Stimulated activated CD4-positive, alpha-beta T cell treated with anti-CD3 and anti-CD28 coated beads, Interleukin-4, amount 100 ng/mL, for 4 hours (primary cell): ENCODE measurements around the gene ATPAF1.
A peak's percentile ranks its signal among the peaks of the same experiment; 100 is the strongest.

ENCODE experiments used
- DNase-seq, 2 experiments: peaks; one replicate each; pipeline ENCODE4 v3.0.0-alpha.2; 2020

ATPAF1 gene

DNA sequence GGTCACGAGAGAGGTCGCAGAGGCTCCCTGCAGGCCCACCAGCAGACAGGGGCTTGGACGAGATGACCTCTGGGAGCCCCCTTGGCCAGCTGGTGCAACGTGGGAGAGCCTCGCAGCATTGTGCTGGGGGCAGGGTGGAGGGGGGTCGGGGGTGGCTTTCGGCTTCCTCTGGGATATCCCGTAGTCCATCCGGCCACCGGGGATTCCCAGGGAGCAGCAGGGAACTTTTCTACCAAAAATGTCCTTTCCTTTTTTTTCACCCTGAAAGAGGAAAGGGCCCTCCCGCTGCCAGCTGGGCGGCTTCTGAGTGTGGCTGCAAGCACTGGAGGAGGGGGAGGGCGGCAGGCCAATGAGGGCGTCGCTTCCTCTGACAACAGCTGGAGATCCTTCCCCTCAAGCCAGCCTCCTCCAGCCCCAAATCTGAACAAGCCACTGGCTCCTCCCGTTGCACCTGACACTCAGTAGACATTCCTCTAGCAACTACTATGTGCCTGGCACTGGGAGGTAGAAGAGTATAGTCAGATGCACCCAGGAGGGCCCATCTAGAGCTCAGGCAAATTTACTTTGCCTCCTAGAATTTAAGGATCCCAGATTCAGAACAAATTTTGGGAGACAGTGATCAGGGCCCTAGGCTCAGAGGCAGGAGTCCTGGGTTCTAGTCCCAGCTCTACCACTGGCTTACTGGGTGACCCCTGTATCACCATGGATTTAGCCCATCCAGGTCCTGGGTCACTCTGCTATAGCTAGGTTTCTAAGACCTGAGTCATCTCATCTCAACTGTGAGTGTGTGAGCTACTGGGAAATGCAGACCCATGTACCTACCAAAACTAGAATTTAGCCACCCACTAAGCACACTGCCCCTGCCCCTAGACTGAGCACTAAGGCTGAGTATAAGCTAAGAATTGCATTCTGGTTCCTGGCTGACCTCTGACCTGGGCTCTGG lies 54.2 kb downstream of the ATPAF1 start:
- DNase-seq = no peak

DNA sequence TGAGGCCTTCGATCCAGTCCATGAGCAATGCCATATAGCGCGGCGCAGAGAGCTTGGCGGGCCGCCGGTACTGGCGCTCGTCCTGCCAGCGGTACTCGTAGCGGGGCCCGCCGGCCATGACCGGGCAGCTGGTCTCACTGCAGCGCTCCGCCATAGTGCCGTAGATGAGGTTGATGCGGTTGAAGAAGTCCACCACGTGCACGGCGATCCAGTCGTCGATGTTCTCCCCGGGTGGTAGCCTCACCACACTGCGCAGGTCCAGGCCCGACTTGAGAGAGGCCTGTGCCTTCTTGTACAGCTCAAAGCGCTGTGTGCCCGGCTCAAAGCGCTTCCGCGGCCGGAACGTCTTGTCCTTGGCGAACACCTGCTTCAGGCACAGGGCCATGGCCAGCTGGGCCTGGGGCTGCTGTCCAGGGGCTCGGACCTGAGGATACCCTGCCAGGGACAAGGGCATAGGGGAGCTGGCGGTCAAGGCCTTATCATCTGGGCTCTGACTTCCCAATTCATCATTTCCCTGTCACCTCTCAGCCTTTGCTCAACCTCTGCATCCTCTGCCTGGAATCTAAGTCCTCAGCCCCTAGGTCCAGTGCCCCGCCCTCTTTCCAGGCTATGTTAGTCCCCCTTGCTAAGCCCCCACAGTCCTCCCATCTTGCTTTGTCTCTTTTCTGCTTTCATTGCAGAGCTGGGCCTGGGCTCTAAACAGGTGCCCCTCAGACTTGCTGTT lies 55.1 kb downstream of the ATPAF1 start:
- DNase-seq = no peak

DNA sequence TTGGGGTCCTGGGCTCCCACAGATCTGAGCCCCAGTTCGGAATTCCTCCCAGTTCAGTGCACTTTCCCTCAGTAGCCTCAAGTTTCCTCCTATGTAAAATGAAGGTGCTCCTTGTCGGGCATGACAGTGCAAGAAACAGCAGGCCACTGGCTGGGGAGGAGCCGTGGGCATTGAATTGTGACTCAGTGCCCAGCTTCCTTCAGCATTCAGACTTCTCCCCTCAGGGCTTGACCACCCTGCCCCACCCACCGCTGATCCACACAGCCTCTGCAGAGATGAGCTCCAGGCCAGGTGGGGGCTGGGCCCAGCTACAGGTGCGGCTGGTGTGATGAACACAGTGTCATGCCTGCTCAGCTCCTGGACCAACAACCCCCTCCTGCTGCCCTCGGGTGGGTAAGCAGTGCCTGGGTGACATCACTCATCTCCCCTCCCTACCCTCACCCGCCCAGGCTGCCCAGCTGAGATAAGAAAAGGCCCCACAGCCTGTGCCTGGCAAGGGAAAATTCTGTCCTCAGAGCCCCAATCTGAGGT lies 56.4 kb downstream of the ATPAF1 start:
- no peak for DNase-seq

DNA sequence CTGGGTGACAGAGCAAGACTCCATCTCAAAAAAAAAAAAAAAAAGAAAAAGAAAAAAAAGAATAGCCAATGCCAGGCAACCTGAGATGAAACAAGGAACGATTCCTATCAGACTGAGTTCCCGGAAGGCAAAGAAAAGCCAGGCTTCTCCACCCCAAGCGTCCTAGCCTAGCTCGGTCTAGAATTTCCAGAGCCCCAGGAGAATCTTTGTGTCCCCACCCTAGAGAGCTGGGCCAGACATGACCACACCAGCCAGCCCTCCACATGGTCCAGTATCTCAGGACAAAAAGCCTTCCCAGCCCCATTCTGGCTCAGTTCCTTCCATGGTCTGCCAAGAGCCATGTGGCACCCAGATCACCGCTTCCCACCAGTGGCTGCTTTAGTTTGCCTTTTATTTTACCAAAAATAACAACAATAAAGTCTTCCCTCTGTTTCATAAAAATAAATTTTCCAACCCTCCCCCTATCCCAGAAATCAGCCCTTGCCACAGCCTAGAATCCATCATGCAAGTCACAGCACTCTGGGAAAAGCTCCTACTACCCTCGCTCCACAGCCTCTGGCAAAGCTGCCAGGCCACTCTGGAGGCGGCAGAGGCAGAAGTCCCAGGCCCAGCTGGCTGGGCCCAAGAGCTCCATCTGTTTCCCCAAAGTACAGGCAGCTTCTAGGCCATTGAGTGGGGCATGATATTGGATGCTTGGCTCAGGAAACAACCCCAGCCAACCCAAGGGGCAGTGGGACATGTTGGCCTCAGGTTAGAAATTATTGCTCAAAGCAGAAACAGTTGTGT lies 60.6 kb downstream of the ATPAF1 start:
- no peak for DNase-seq

DNA sequence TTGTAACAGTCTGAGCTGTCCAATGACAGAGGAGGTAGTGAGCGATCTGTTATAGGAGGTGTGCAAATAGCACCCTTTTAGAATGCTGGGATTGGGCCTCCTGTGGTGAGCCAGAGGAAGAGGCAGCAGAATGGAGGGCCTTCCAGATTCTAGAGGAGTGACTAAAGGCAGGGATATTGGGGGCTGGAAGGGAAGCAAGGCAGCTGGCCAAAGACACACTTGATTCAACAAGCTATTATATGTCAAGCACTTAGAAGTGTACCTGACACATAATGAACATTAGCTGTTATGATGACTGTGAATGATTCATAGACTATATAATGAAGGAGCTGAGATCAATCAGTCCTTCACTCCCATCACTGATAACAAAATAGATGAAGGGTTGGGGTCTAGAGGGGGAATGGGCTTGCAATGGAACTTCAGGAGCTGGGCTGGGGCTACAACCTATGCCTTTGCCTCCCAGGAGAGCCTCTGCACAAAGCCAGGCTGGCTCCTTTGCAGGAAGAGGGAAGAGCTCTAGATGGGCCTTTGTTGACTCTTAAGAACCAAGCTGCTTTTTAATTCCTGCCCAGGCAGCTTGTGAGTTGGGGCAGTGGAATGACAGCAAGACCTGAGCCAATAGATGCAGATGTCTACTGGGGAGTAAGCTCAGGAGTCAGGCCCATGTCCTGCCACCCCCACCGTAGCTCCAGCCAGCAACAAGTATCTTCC lies 61.8 kb downstream of the ATPAF1 start:
- DNase-seq = no peak

DNA sequence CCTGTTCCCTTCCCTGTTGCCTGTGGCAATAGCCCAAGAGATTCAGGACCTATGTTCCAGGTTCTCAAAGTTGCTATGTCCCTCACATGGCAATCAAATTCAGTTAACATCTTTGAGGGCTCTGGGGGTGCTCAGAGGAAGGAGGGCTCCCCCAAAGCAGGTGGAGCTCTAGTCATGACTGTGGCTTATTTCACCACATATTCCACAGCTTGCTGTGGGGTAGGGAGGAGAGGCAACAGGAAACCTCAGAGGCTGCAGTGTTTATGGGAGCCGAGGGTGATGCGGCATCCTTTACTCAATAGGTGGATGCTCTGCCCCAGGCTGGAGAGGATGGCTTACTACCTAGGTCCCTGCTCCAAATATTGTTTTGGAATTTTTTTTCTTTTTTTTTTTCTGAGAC lies 62.9 kb downstream of the ATPAF1 start:
- no peak for DNase-seq

DNA sequence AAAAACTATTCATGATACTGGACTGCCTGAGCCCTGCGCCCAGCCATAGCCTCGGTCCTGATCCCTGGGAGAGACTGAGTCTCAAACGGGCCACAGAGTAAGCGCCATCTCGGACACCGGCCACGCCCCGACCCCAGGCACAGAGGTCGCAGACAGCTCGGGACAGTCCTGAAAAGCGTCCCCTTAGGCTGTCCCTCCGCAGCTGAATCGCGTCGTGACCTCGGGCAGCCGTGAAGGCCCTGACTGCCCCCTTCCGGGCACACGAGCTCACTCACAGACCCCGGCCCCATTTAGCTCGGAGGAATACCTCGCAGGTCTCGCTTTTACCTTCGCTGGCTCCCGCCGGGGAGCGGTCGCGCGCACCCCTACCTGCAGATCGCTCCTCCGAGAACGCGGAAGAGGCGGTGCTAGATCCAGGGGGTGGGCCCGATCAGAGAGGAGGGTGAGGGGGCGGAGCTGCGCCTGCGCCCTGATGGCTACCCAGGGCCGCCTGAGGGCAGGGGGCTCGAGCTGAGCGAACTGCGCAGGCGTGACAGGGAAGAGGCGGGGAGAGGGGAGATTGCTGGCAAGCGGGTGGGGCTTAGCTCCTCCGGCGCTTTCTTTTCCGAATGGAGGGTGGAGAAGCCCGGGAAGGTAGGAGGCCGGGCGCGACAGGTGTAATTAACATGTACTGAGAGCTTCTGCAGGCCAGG lies 64.2 kb downstream of the ATPAF1 start, which contains the start of gene MKNK1:
MKNK1 (minus strand) TSS at position 411 of the 692 bp plus-strand sequence. CDS start 20,941 bp downstream, outside the sequence.
- DNase-seq = peak; percentile 98 to 99

DNA sequence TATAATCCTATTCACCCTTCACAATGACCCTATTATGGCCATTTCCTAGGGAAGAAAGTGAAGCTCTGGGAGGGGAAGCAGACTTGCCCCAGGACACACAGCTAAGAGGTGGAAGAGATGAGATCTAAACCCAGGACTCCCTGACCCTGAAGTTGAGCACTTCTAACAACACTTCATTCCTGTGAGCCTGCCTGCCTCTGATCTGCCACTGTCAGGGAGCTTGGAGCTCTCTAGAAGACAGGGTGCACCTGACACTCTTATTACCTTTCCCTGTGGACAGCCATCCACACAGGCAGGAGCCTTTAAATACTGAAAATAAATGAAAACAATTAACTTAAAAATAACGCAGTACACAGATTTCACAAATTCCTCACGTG lies 64.7 kb downstream of the ATPAF1 start:
- DNase-seq = no peak

DNA sequence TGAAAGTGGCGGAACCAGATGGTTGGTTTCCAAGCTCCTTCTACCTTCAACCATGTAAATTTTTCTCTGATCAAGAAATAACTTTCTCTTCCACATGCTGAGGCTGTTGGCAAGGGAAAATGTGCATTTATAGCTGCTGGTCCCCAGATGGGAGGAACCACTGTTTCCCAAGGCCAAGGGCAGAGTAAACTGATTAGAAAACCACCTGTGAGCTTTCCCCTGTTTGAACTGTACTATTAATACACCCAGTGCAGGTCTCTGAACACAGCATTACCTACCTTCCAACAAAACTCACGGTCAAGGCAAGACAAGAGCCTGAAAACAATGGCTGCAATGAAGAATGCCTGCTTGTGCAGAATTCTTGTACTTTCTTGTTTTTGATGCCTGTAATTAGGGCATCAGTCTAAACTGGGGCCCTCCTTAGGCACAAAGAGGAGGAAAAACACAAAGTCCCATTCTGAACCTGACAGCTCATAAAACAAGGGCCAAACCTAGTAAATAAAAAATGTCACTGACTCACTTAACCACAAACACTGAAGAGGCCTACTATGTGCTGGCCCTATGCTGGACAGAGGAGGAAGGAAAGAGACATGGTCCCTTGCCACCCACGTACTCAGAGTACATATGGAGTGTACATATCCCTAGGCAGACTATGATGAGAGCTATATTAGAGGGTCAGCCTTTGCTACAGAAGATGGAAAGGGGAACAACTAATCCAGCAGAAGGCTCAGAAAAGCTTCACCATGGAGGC lies 66.7 kb downstream of the ATPAF1 start:
- DNase-seq = no peak

DNA sequence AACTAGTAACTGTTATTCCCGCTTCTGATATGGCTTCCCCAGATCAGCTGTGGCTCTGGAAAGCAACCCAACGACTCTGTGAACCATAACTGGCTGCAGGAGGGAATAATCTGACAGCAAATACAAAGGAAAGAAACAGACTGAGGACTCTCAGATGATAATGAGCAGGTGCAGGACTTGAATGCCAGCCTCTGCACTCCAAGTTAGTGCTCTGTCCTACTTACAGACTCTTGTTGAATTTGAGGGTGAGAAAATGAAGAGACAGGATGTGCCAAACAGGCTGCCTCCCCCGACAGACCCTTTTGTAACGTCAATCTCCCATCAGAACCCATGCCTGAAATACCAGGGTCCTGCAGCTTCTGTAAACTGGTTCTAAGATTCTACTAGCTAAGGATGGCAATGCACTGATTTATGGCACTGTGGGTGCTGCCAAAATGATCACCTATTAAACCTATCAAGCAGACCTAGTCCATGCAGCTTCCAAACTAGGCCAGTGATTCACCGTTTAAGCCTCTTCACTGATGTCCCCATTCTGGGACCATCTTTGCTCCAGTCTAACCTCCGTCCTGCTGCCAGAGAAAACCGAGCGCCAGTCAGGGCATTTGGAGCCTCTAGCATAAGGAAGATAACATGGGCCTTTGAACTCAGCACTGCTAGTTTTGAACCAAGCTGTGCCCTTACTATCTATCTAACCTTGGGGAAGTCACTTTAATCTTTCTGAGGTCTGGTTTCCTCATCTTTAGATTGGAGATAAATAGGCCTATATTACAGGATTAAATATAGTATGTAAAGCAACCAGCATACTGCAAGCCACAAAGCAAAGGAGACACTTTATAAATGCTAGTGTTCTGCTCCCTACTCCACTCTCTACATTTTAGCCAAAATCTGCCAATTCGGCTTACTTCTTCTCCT lies 68.8 kb downstream of the ATPAF1 start:
- no peak for DNase-seq

DNA sequence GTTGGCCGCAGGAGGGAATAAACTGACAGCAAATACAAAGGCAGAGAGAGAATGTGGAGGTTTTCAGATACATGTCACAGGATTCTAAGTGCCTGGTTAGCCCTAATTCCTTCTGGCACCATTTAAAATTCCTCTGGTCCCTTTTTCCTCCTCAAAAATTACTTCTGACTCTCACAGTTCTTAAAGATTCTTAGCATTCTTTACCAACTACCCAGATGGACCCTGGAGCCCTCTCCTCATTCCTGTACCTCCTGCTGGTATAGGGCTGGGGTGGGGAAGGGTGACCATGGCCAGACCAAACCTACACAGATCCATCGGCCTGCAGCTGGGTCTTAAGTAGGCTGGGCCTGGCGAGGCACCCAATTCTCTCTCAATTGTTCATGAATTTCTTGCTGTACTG lies 71.3 kb downstream of the ATPAF1 start:
- no peak for DNase-seq

DNA sequence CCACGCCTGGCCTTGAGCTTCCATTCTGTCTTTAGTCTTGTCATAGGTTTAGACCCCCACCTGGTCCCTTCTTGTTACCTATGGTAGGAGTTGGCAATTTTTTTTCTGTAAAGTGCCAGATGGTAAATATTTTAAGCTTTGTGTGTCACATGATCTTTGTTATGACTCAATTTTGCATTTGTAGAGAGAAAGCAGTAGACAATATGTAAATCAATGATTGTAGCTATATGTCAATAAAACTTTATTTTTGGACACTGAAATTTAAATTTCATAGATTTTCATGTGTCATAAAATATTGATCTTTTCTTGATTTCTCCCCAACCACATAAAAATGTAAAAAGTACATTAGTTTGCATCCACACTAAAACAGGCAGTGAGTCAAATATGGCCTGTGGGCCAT lies 72.1 kb downstream of the ATPAF1 start:
- no peak for DNase-seq

DNA sequence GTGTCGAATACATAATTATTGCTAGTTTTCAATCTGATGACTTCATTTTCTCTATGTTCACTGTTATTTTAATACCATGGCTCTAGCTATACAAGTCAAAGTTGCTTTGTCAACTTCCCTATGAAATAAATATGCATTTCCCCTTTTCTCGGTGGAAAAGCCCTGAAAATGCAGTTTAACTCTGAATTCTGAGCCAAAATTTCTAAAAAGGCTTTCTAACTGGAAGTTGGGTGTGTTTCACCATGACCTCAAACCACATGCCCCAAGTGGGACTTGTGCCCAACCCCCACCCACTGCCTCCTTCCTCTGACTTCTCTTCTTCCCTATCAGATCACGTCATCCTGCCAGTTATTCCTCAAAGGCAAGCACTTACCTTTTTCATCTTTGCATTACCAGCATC lies 73.0 kb downstream of the ATPAF1 start:
- DNase-seq = no peak

DNA sequence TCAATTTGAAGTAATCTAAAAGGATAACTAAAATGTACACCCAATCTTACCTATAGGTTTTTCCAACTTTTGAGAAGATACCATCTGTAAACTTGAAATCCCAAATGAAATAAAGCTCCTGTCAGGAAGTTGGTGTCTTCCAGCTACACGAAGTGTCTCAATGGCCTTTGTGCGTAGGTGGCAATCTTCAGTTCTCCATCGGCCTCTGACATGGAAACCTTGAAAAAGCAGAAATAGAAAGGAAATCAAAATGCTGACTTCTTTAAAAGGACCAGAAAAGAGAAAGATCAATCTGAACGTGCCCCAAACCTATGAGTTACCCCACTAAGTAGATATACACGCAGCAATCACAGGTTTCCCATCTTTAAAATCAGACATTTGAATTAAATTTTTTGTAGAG lies 74.1 kb downstream of the ATPAF1 start:
- DNase-seq = no peak

DNA sequence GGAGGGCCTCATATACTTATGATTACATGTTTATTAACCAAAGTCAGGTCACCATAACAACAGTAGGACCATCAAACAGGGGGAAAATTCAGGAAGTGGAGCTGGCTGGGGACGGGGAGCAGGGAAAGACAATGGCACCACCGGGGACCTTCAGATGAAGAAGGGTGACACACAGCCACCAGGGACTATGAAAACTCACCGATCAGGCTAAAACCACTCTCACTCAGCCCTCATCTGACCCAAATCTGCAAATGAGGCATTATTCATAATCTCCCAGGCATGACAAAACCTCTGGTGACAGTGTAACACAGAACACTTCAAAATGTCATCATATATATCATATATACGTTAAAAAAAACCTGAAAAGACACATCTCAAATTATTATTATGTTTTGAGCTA lies 75.3 kb downstream of the ATPAF1 start:
- no peak for DNase-seq

DNA sequence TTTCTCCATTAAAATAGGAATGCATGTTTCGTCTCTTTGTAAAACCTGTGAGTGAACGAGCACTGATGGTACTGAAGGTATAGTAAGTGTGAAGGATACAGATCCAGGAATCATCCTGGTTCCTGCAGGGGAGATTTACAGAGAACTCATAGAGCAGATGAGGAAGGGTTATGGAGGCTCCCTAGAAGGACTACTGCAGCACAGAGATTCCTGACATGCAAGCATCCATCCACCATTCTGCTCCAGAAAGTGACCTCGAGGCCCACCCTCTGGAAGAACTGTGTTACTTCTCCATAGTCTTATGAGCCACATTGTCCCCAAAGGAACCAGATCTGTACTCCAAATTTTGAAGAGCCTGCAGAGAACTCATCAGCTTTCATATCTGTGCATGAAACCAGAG lies 78.6 kb downstream of the ATPAF1 start:
- no peak for DNase-seq

DNA sequence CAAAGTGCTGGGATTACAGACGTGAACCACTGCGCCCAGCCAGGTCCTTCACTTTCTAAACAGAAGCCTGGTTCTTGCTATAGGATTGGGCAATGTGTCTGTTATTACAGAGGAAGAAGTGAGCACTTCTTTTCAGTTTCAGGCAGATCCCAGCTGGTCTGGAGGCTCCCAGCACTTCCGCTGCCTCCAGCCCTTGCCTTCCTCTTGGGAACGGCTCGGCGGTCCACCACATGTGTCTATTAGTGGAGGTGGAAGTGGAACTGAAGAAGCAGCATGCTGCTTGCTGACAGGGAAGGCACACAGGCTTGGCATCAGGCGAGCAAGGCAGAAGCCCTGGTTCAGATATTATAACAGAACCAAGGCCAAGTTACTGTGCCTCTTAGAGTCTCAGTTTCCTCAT lies 81.1 kb downstream of the ATPAF1 start:
- no peak for DNase-seq

DNA sequence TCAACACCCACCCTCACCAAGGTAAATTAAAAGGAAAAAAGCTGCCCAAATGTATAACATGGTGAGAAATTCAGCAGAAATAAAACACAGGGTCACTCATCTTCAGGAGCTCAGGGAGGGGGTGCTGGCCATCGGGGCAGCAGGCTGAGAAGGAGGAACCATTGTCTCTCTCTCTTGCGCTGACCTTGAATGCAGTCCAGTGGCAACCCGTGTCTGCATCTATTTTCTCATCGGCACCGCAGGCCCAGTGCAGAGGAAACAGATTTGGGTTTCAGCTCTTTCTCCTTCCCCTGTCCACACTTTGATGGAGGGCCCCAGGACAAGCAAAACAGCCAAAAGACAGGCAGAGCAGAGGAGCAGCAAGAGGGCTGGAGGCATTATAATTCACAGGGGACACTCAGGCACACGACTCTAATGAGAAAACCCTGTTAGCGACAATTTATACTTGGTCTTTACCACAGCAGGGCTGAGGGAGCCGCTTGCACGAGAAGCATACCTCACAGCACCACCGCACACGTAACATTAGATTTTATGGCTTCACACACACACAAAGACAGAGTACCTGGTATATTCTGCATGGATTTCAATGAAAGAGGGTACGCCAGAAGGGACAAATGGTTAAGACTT lies 82.7 kb downstream of the ATPAF1 start:
- DNase-seq = no peak

DNA sequence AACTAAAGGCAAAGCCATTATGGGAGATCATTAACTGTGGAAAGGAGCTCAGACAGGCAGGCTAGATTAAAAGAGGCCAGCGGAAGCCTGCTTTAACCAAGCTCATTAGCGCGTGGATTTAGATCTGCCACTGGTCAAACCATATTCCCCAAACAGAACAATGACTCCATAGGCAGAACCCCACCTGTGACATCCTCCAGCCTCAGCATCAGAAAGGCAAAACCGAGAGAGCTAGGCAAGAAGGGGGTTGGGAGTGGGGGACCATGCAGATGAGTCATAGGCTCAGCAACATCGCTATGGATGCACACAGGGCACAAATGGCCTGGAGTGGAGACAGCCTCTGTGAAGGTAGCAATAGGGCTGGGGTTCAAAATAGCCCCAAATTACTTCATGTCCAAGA lies 84.7 kb downstream of the ATPAF1 start:
- no peak for DNase-seq
